ENCODE results near the gene ZNF343. TPM values are rescaled to one million over a fixed set of nuclear protein-coding genes. Genes with fewer than 3 reads are reported as not detected.
"Not testable (repeated sequence)": the region's sequence is repeated elsewhere in the genome, so short reads cannot be mapped to it uniquely, and the experiment has no call there.

Gene ZNF343
- total RNA-seq, 1 donor from 2014 or later, result 7.3 TPM

GRCh38 chr20:2521369-2522305, 12.9 kb upstream of the ZNF343 start:
- peak; percentile 51 to 54 for DNase-seq (ENCODE audit: low read depth in 2 of 2)

GRCh38 chr20:2520617-2521016, 11.9 kb upstream of the ZNF343 start:
- no peak for DNase-seq (ENCODE audit: low read depth in 2 of 2)

GRCh38 chr20:2519115-2519809, 10.5 kb upstream of the ZNF343 start:
- no peak for DNase-seq (ENCODE audit: low read depth in 2 of 2)

GRCh38 chr20:2518558-2518957, 9.8 kb upstream of the ZNF343 start:
- no peak for DNase-seq (ENCODE audit: low read depth in 2 of 2)

GRCh38 chr20:2518096-2518495, 9.4 kb upstream of the ZNF343 start:
- no peak for DNase-seq (ENCODE audit: low read depth in 2 of 2)

- no peak for DNase-seq (ENCODE audit: low read depth in 2 of 2)
Measured at GRCh38 chr20:2516399-2516798, 7.7 kb upstream of the ZNF343 start.

GRCh38 chr20:2515203-2515602, 6.5 kb upstream of the ZNF343 start:
- no peak for DNase-seq (ENCODE audit: low read depth in 2 of 2)

- DNase-seq (ENCODE audit: low read depth in 2 of 2), result no peak
Measured at GRCh38 chr20:2509794-2510193, 1.1 kb upstream of the ZNF343 start.

- no peak for DNase-seq (ENCODE audit: low read depth in 2 of 2)
Measured at GRCh38 chr20:2509468-2509781, 710 bp upstream of the ZNF343 start.

- peak; percentile 11 to 13 for DNase-seq (ENCODE audit: low read depth in 2 of 2)
Measured at GRCh38 chr20:2507875-2508630, 662 bp downstream of the ZNF343 start.

- DNase-seq (ENCODE audit: low read depth in 2 of 2), result peak in 1 of 2 donors; percentile 4
Measured at GRCh38 chr20:2507464-2507863, 1.3 kb downstream of the ZNF343 start.

GRCh38 chr20:2506426-2506825, 2.3 kb downstream of the ZNF343 start:
- DNase-seq (ENCODE audit: low read depth in 2 of 2), result not testable (repeated sequence)

GRCh38 chr20:2504803-2505202, 3.9 kb downstream of the ZNF343 start:
- not testable (repeated sequence) for DNase-seq (ENCODE audit: low read depth in 2 of 2)

- DNase-seq (ENCODE audit: low read depth in 2 of 2), result not testable (repeated sequence)
Measured at GRCh38 chr20:2502808-2503384, 5.8 kb downstream of the ZNF343 start.

GRCh38 chr20:2485661-2486060, 23.1 kb downstream of the ZNF343 start:
- DNase-seq (ENCODE audit: low read depth in 2 of 2), result no peak

- DNase-seq (ENCODE audit: low read depth in 2 of 2), result no peak
Measured at GRCh38 chr20:2485080-2485479, 23.6 kb downstream of the ZNF343 start.

- DNase-seq (ENCODE audit: low read depth in 2 of 2), result no peak
Measured at GRCh38 chr20:2483504-2483903, 25.2 kb downstream of the ZNF343 start.

- DNase-seq (ENCODE audit: low read depth in 2 of 2), result no peak
Measured at GRCh38 chr20:2480381-2480780, 28.3 kb downstream of the ZNF343 start.

GRCh38 chr20:2476742-2477615, 31.7 kb downstream of the ZNF343 start:
- peak in 1 of 2 donors; percentile 49 for DNase-seq (ENCODE audit: low read depth in 2 of 2)

GRCh38 chr20:2475850-2476741, 32.6 kb downstream of the ZNF343 start:
- no peak for DNase-seq (ENCODE audit: low read depth in 2 of 2)
